GM10248 (cell line): ENCODE data around the gene REEP2.

ENCODE experiments used
- CTCF ChIA-PET: fragments of 300-600 bp; sonication (Branson Sonifier 250); formaldehyde crosslinking; extraction: SDS; loops from one replicate; lab custom pipeline; 2021; ENCODE audit warnings: antibody characterized with exemption; lab: Yijun Ruan, JAX
- POLR2A ChIA-PET: fragments of 350-650 bp; sonication (Branson Sonifier 250); formaldehyde crosslinking; extraction: SDS; loops from one replicate; lab custom pipeline; 2020; ENCODE audit warnings: antibody characterized with exemption; lab: Yijun Ruan, JAX
- DNase-seq: peaks from one replicate; pipeline ENCODE4 v3.0.0; 2012; ENCODE audit errors: extremely low spot score
- CTCF ChIP-seq: IDR thresholded peaks from 2 replicates; pipeline ENCODE4 v1.5.1; 2012; ENCODE audit warnings: mild to moderate bottlenecking, low read depth; ENCODE audit errors: extremely low read depth, missing control alignments, control extremely low read depth

REEP2 gene

DNA sequence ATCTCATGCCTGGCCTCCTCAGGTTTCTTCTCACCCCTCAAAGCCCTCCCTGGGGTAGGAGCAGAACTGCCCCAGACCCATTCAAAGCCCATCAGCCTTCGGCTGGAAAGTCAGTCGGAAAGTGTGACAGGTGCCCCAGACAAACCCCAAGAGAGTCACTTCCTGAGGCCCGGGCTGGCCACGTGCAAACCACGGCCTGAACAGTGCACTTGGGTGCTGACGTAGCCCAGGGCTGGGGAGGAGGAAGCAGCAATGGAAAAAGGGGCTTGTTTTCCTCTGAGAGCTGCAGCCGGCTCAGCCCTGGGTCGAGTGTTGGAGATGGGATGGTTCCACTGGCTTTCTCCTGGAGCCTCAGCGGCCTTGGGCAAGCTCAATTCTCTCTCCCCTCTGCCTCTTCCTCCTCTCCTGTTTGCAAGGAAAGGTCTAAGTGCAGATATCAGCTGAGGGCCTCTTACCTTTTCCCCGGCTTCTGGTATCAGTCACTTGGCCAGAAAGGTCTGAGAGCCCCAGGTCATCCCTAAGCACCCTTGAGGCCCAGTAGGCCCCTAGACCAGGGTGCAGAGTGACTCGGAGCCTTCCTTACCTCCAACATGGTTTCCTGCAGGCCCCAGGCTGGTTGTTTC, 20.6 kb downstream of the REEP2 start:
- peak; percentile 79 for DNase-seq
- CTCF ChIA-PET, result interaction anchor here (1.0 to 10.3 kb wide), 5 partner anchors 7 to 45 kb away, joined by 3 to 152 read pairs (median 4); no protein-coding TSS in a partner anchor
- POLR2A ChIA-PET, result no interaction called here
- no peak for TF ChIP-seq CTCF

DNA sequence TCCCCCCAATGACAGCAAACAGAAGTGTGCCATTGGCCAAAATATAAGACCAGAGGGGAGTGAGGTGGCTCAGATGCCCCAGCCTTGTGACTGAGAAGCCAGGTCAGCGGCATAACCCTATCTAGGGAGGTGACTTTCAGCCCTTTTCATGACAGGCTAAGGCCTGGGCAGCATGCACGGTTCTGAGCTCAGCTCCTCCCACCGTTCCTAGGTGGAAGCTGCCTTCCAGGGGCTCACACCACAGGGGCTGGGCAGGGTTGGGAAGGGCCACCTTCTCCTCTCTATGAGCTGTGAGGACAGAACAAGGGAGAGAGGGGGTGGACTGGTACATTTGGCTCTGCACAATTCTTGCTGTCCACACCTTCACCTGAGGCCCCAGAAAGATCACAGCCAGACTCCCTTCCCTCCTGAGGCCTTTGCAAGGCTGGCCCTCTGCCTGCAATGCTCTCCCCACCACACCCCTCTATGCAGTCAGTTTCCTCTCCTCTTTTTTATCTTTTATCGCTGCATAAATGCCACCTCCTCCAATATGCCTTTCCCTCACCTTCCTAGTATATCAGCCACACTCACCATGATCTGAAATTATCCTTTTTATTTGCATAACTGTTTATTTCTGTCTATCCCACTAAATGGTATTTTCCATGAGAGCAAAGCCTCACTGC, 21.3 kb downstream of the REEP2 start:
- DNase-seq, result no peak
- TF ChIP-seq CTCF, result no peak
- ChIA-PET POLR2A (interaction anchor here (0.6 kb wide), 1 partner anchor 122 kb away, joined by 3 read pairs; the partner anchor contains the start of gene FAM53C), CTCF (interaction anchor here (1.0 to 10.3 kb wide), 4 partner anchors 8 to 44 kb away, joined by 3 to 152 read pairs (median 4); no protein-coding TSS in a partner anchor)

DNA sequence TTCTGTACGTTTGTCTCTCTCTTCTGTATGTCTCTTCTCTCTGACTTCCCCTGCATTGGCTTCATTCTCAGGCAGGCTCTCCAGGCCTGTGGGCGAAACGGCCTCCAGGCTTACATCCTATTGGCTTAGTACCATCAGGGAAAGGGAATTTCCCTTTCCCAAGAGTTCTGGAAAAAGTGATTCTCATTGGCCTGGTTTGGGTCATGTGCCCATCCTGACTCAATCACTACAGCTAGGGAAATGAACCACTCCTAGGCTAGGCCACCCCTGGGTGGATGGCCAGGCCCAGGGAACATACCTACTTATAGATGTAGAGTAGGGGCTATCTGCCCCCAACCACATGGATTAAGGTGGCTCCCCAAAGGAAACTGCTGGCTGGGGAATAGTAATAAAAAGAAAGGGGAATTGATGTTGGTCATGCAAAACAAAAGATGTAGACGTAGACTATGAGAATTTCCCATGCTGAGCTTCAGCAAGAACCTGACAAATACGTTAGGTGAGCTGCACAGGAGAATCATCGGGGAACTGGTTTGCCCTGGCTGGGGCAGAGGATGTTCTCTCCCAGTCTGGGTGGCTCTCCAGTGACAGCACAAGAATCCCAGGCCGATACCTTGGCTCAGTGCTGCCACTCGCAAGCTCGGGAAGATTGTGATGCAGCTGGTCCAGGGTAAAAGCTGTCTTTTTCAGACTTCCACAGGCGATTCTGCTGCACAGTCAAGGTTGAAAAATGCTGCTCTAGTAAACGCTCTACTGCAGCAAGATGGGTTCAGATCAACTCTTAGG, 22.7 kb downstream of the REEP2 start:
- ChIA-PET CTCF (interaction anchor here (1.3 to 10.3 kb wide), 2 partner anchors 9 to 42 kb away, joined by 6 to 152 read pairs; no protein-coding TSS in a partner anchor), POLR2A (interaction anchor here (0.6 kb wide), 1 partner anchor 11 kb away, joined by 4 read pairs; no protein-coding TSS in a partner anchor)
- TF ChIP-seq CTCF, result no peak
- no peak for DNase-seq

GRCh38 chr5:138463419-138464007, 24.7 kb downstream of the REEP2 start:
- CTCF ChIA-PET, result interaction anchor here (0.7 to 10.3 kb wide), 7 partner anchors 11 to 86 kb away, joined by 3 to 152 read pairs (median 3); no protein-coding TSS in a partner anchor
- no peak for TF ChIP-seq CTCF
- no peak for DNase-seq
- POLR2A ChIA-PET, result no interaction called here

DNA sequence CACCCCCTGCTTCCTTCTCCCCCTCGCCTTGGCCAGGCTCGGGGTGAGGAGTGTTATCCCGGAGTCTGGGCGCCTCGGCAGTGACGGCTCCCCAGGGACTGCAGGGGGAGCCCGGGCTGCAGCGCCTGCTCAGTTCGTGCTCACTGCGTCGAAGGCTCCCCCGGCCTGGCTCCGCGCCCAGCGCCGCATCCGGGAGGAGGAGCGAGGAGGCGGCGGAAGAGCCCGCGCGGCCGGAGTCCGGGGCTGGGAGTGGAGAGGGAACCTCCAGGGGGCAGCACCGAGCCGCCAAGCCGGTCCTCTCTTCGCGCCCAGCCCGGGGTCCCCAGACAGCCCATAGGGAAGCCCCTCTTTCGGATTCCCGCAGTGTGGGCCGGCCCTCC, 25.1 kb downstream of the REEP2 start:
- CTCF ChIA-PET, result interaction anchor here (0.7 to 10.3 kb wide), 11 partner anchors 9 to 279 kb away, joined by 3 to 152 read pairs (median 5); no protein-coding TSS in a partner anchor
- peak; percentile 68 for TF ChIP-seq CTCF
- POLR2A ChIA-PET, result interaction anchor here (2.0 kb wide), 1 partner anchor 8 kb away, joined by 6 read pairs; no protein-coding TSS in a partner anchor

More for the DNA sequence above, 25.1 kb downstream of the REEP2 start:
- peak; percentile 95 for DNase-seq
